H1 (cell line): ENCODE data around the gene GDPGP1. TPM values are rescaled to one million over a fixed set of nuclear protein-coding genes. Genes with fewer than 3 reads are reported as not detected.

Experiments used
- CTCF ChIA-PET: fragments of 300-600 bp; sonication (Branson Sonifier 250); formaldehyde crosslinking; loops from one replicate; lab custom pipeline; 2021; ENCODE audit not compliant: partially characterized antibody; lab: Charles Lee
- POLR2A ChIA-PET: fragments of 300-600 bp; sonication (Branson Sonifier 250); formaldehyde crosslinking; loops from one replicate; lab custom pipeline; 2021; ENCODE audit warnings: inconsistent platforms; ENCODE audit not compliant: partially characterized antibody; lab: Charles Lee
- DNase-seq, 2 experiments: peaks; one replicate each; pipeline versions ENCODE4 v3.0.0 to v3.0.0-alpha.2; 2010 to 2022; ENCODE audit warnings: low spot score in 2 of 2, low read depth in 1 of 2, mixed read lengths in 1 of 2
- FAIRE-seq: peaks from 2 replicates; lab custom pipeline; 2011; peaks lifted over from hg19 to GRCh38; lab: Jason Lieb, UNC
- H2AFZ ChIP-seq: 2 replicates; pipeline ENCODE4 v1.8.1; 2012; ENCODE audit warnings: low read length, inconsistent platforms
- H2AK5ac ChIP-seq: 2 replicates; pipeline ENCODE4 v1.6.1; 2013; ENCODE audit warnings: low read depth, low read length
- H2BK120ac ChIP-seq: replicated peaks from 2 replicates; pipeline ENCODE3; 2013; ENCODE audit warnings: low read depth, low read length, inconsistent platforms
- H2BK12ac ChIP-seq: 2 replicates; pipeline ENCODE4 v1.6.1; 2013; ENCODE audit warnings: low read depth, low read length
- H2BK15ac ChIP-seq: 2 replicates; pipeline ENCODE4 v1.6.1; 2013; ENCODE audit warnings: low read length
- H2BK20ac ChIP-seq: 2 replicates; pipeline ENCODE4 v1.6.1; 2013; ENCODE audit warnings: low read length
- H2BK5ac ChIP-seq: 2 replicates; pipeline ENCODE4 v1.6.1; 2013; ENCODE audit warnings: low read depth, low read length
- H3K14ac ChIP-seq: 2 replicates; pipeline ENCODE4 v1.6.1; 2013; ENCODE audit warnings: inconsistent platforms; ENCODE audit not compliant: insufficient read length
- H3K18ac ChIP-seq: 2 replicates; pipeline ENCODE4 v1.6.1; 2013; ENCODE audit warnings: low read length; ENCODE audit errors: extremely low read depth
- H3K23ac ChIP-seq: 2 replicates; pipeline ENCODE4 v1.6.1; 2013; ENCODE audit warnings: inconsistent platforms; ENCODE audit not compliant: insufficient read length
- H3K23me2 ChIP-seq: 2 replicates; pipeline ENCODE4 v1.6.1; 2013; ENCODE audit warnings: low read depth, low read length
- H3K27ac ChIP-seq: 2 replicates; pipeline ENCODE4 v1.6.1; 2011; ENCODE audit warnings: low read depth, low read length, inconsistent platforms
- H3K27me3 ChIP-seq, 4 experiments: replicated peaks in 1 of 4; 1 replicate in 1 of 4; 2 replicates in 3 of 4; pipeline versions ENCODE4 v1.6.1 to v1.8.1; 2011 to 2013; ENCODE audit warnings: low read length in 3 of 4, mild to moderate bottlenecking in 3 of 4, inconsistent platforms in 2 of 4, mixed read lengths in 2 of 4, moderate library complexity in 1 of 4; ENCODE audit not compliant: control insufficient read depth in 3 of 4, insufficient read depth in 3 of 4; ENCODE audit errors: extremely low read depth in 1 of 4
- H3K36me3 ChIP-seq, 4 experiments: 2 replicates each; pipeline versions ENCODE4 v1.6.1 to v1.8.1; 2011 to 2013; ENCODE audit warnings: mild to moderate bottlenecking in 4 of 4, low read length in 3 of 4, moderate library complexity in 2 of 4, control low read depth in 1 of 4, inconsistent platforms in 1 of 4; ENCODE audit not compliant: insufficient read depth in 4 of 4, control insufficient read depth in 2 of 4
- H3K4ac ChIP-seq: replicated peaks from 2 replicates; pipeline ENCODE3; 2013; ENCODE audit warnings: low read length, low read depth, mixed read lengths, inconsistent platforms; ENCODE audit not compliant: insufficient read length
- H3K4me1 ChIP-seq, 4 experiments: replicated peaks in 1 of 4; 1 replicate in 1 of 4; 2 replicates in 3 of 4; pipeline versions ENCODE4 v1.6.1 to v1.8.1; 2011 to 2013; ENCODE audit warnings: low read length in 3 of 4, inconsistent platforms in 2 of 4, mixed read lengths in 1 of 4; ENCODE audit not compliant: insufficient read depth in 4 of 4, control insufficient read depth in 3 of 4
- H3K4me2 ChIP-seq, 2 experiments: 2 replicates each; pipeline versions ENCODE4 v1.6.1 to v1.8.1; 2011 to 2013; ENCODE audit warnings: low read depth in 2 of 2, low read length in 2 of 2, control low read depth in 1 of 2, inconsistent platforms in 1 of 2, mild to moderate bottlenecking in 1 of 2; ENCODE audit not compliant: insufficient read depth in 1 of 2
- H3K4me3 ChIP-seq, 4 experiments: fragments of 200-600, 300-600 bp in 1 of 4; sonication (generic), shearing (Covaris generic), sonication (Bioruptor Twin) in 1 of 4; 2 replicates each; pipeline versions ENCODE4 v1.5.1 to v1.8.1; 2011 to 2016; ENCODE audit warnings: low read length in 4 of 4, low read depth in 3 of 4, control low read depth in 2 of 4, inconsistent platforms in 2 of 4, mild to moderate bottlenecking in 2 of 4, mixed read lengths in 1 of 4, moderate library complexity in 1 of 4; ENCODE audit not compliant: insufficient read depth in 2 of 4; ENCODE audit errors: extremely low read depth in 1 of 4
- H3K56ac ChIP-seq: replicated peaks from 2 replicates; pipeline ENCODE3; 2013; ENCODE audit warnings: low read depth, mild to moderate bottlenecking, mixed read lengths, low read length, inconsistent platforms; ENCODE audit not compliant: insufficient read length
- H3K79me1 ChIP-seq: 2 replicates; pipeline ENCODE4 v1.6.1; 2013; ENCODE audit warnings: low read depth, low read length, control low read depth
- H3K79me2 ChIP-seq, 2 experiments: 2 replicates each; pipeline versions ENCODE4 v1.6.1 to v1.8.1; 2012 to 2013; ENCODE audit warnings: low read length in 2 of 2, mild to moderate bottlenecking in 2 of 2, inconsistent platforms in 1 of 2; ENCODE audit not compliant: insufficient read depth in 2 of 2, control insufficient read depth in 1 of 2
- H3K9ac ChIP-seq, 4 experiments: replicated peaks in 1 of 4; 1 replicate in 1 of 4; 2 replicates in 3 of 4; pipeline versions ENCODE4 v1.6.1 to v1.8.1; 2011 to 2013; ENCODE audit warnings: low read depth in 3 of 4, low read length in 3 of 4, control low read depth in 2 of 4, mild to moderate bottlenecking in 2 of 4, moderate library complexity in 2 of 4, inconsistent platforms in 1 of 4; ENCODE audit errors: extremely low read depth in 1 of 4
- H3K9me3 ChIP-seq, 2 experiments: 2 replicates each; pipeline versions ENCODE4 v1.6.1 to v1.8.1; 2012 to 2013; ENCODE audit warnings: mild to moderate bottlenecking in 2 of 2, moderate library complexity in 2 of 2, control low read depth in 1 of 2, inconsistent platforms in 1 of 2, low read depth in 1 of 2, low read length in 1 of 2, mixed read lengths in 1 of 2; ENCODE audit not compliant: insufficient read depth in 2 of 2
- H4K20me1 ChIP-seq, 2 experiments: replicated peaks in 1 of 2; 2 replicates each; pipeline versions ENCODE3 to v1.8.1; 2011 to 2013; ENCODE audit warnings: inconsistent platforms in 2 of 2, low read length in 2 of 2, mild to moderate bottlenecking in 1 of 2; ENCODE audit not compliant: insufficient read depth in 2 of 2, control insufficient read depth in 1 of 2
- H4K5ac ChIP-seq: 2 replicates; pipeline ENCODE4 v1.6.1; 2013; ENCODE audit warnings: low read length, low read depth, mixed read lengths, inconsistent platforms; ENCODE audit not compliant: insufficient read length
- H4K8ac ChIP-seq: 2 replicates; pipeline ENCODE4 v1.8.0; 2013; ENCODE audit warnings: mild to moderate bottlenecking, moderate library complexity, low read length, inconsistent platforms; ENCODE audit not compliant: insufficient read depth; ENCODE audit errors: extremely low read depth
- H4K91ac ChIP-seq: replicated peaks from 2 replicates; pipeline ENCODE3; 2013; ENCODE audit warnings: low read length, mixed read lengths, inconsistent platforms; ENCODE audit not compliant: insufficient read length
- ATF2 ChIP-seq: IDR thresholded peaks from 2 replicates; pipeline ENCODE4 v1.6.1; 2012; ENCODE audit warnings: low read length, inconsistent platforms
- BRCA1 ChIP-seq: IDR thresholded peaks from 2 replicates; pipeline ENCODE4 v1.6.1; 2012; ENCODE audit warnings: low read depth, low read length, improper control_type of control experiment
- CTCF ChIP-seq, 3 experiments: IDR thresholded peaks; 1 replicate in 2 of 3; 2 replicates in 1 of 3; pipeline versions ENCODE4 v1.5.1 to v1.6.1; 2011; ENCODE audit warnings: low read length in 3 of 3, mild to moderate bottlenecking in 3 of 3, inconsistent platforms in 2 of 3, low read depth in 1 of 3, moderate library complexity in 1 of 3; ENCODE audit not compliant: insufficient read depth in 1 of 3; ENCODE audit errors: control extremely low read depth in 1 of 3
- GABPA ChIP-seq: IDR thresholded peaks from 2 replicates; pipeline ENCODE4 v1.6.1; 2011; ENCODE audit warnings: mild to moderate bottlenecking, low read length, moderate library complexity, borderline replicate concordance; ENCODE audit not compliant: insufficient read depth
- KDM5A ChIP-seq: fragments of 200-600 bp; IDR thresholded peaks from 2 replicates; pipeline ENCODE4 v1.7.1; 2012; ENCODE audit warnings: mild to moderate bottlenecking, low read length, inconsistent platforms, mixed read lengths
- SP4 ChIP-seq: IDR thresholded peaks from 2 replicates; pipeline ENCODE4 v1.6.1; 2012; ENCODE audit warnings: low read length, inconsistent platforms
- WGBS, 2 experiments: shearing (Covaris generic) in 1 of 2; methylation state at CpG; one replicate each; pipeline versions ENCODE4 v1.1.6 to v1.1.7; 2013 to 2015; ENCODE audit warnings: low lambda C conversion rate in 2 of 2, mixed read lengths in 2 of 2, inconsistent platforms in 1 of 2, low coverage in 1 of 2, missing lambda C conversion rate in 1 of 2; ENCODE audit not compliant: insufficient replicate concordance in 2 of 2, insufficient coverage in 1 of 2, insufficient read length in 1 of 2; ENCODE audit errors: extremely low coverage in 1 of 2, missing lambda C conversion rate in 1 of 2; 5-methylcytosine and 5-hydroxymethylcytosine counted together
- polyA plus RNA-seq, 7 experiments: library from polyadenylated mRNA; depleted of rRNA in 3 of 7; stranded (reverse) in 5 of 7; unstranded in 2 of 7; fragments of >200 nt in 5 of 7; fragments of 200-250 nt in 2 of 7; gene quantifications; 1 replicate in 5 of 7; 2 replicates in 1 of 7; 4 replicates in 1 of 7; pipeline versions ENCODE4 v1.2.1 to v1.2.3, GENCODE V29; 2011 to 2013; ENCODE audit warnings: missing spikeins in 2 of 7, mixed read lengths in 2 of 7
- total RNA-seq: library from RNA; stranded (reverse); fragmentation: NEBNext Ultra II Directional; extraction: Animal tissue kit (Norgen Biotek cat#: 25700); gene quantifications from 2 replicates; pipeline ENCODE4 v1.2.1, GENCODE V29; 2021

Gene GDPGP1
- total and polyA plus RNA-seq, 2 of the 8 experiments (the other 6 are each of a cell fraction or from before 2014, with no cell fraction given): 1.8 to 5.6 TPM

- H3K4me3 ChIP-seq: no peak overlapping the region
- no peak overlapping the region for H2AK5ac ChIP-seq
- peaks cover 0 to 2% (median under 1%) of the 10 kb centered on the region in 4 experiments; a peak in 2 of 7 replicates for H3K4me1 ChIP-seq
- H3K23ac ChIP-seq: no peak overlapping the region
- H4K20me1 ChIP-seq: peaks cover 3 to 5% of the 10 kb centered on the region in 2 experiments
- peak overlapping the region; percentile 13; the same call in 1 of the 2 replicates for H3K18ac ChIP-seq
- no peaks in the 10 kb centered on the region for H3K27me3 ChIP-seq
- H3K14ac ChIP-seq: no peak overlapping the region
- DNase-seq (peak in 1 of 2 experiments; percentile 88), FAIRE-seq (no peak)
- no peak overlapping the region for H2AFZ ChIP-seq
- WGBS, 2 experiments: 66% methylated on average over 17 of the region's 17 CpGs; no CpG with 5 or more reads in 1 of the 2 experiments
- no peak overlapping the region for H2BK12ac ChIP-seq
- H4K8ac ChIP-seq: no peak overlapping the region
- H3K56ac ChIP-seq: no peak overlapping the region
- H3K79me1 ChIP-seq: no peaks in the 10 kb centered on the region; the same call in 1 of the 2 replicates
- ChIA-PET CTCF (interaction anchor here (0.6 to 12.3 kb wide), 17 partner anchors 10 to 140 kb away, joined by 3 to 182 read pairs (median 4); partner anchors contain the start of genes CIB1, GDPGP1 and SEMA4B), POLR2A (interaction anchor here (2.8 kb wide), 1 partner anchor 11 kb away, joined by 10 read pairs; no protein-coding TSS in a partner anchor)
- peaks cover 0 to 7% of the 10 kb centered on the region in 2 experiments; a peak in 1 of 4 replicates for H3K79me2 ChIP-seq
- no peak overlapping the region for H3K4me2 ChIP-seq
- no peak overlapping the region for H2BK5ac ChIP-seq
- no peaks in the 10 kb centered on the region for H3K23me2 ChIP-seq
- H2BK15ac ChIP-seq: no peak overlapping the region
- H3K9ac ChIP-seq: no peak overlapping the region
- no peak overlapping the region for H4K91ac ChIP-seq
- H3K27ac ChIP-seq: no peak overlapping the region
- H2BK20ac ChIP-seq: 0 out of 2 replicates have a peak overlapping the region, but pooled peaks have one; percentile 21
- no peak overlapping the region for H4K5ac ChIP-seq
- H3K36me3 ChIP-seq: peaks cover 8 to 20% (median 14%) of the 10 kb centered on the region in 4 experiments; a peak in 6 of 8 replicates
- H2BK120ac ChIP-seq: no peak overlapping the region
- no peaks in the 10 kb centered on the region for H3K9me3 ChIP-seq
- peak overlapping the region; percentile 33 for H3K4ac ChIP-seq
- TF ChIP-seq SP4 (no peak), BRCA1 (no peak), ATF2 (no peak), CTCF (IDR thresholded peaks at IDR 0.05; ENCODE audit: control extremely low read depth in 1 of 3, insufficient read depth in 1 of 3, low read depth in 1 of 3, low read length in 3 of 3) (peak; percentile 68 to 69 (median 69)), KDM5A (no peak), GABPA (no peak)
Measured at GRCh38 chr15:90219421-90220141, 14.4 kb upstream of the GDPGP1 start.
